ENCODE results near the gene TMCC1.
"Not testable (repeated sequence)": the region's sequence is repeated elsewhere in the genome, so short reads cannot be mapped to it uniquely, and the experiment has no call there.

Gene TMCC1

DNA sequence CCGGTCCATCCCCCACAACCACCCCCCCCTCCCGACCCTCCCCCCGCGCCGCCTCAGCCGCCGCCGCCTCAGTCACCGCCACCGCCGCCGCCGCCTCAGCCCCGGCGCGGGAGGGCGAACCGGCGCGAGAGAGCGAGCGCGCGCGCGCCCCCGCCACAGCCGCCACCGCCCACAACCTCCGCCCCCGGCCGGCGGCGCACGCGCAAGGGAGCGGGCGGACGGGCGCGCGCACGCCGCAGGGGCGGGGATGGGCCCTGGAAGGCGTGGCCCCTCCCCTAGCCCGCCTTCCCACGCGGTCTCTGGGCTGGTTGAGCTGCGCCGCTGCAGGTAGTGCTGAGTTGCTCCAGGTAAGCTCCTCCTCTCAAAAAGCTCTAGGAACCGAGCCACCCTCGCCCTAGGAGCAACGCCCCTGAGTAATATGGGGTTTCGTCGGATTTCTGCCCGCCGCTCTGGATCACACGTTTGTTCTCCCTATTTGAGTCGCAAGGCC is at the start of gene TMCC1:
Gene TMCC1 (minus strand): TSS at position 131 of the 490 bp plus-strand sequence.
- DNase-seq (ENCODE audit: low read depth in 2 of 3, low spot score in 1 of 3): peak; percentile 68 to 83 (median 73)

DNA sequence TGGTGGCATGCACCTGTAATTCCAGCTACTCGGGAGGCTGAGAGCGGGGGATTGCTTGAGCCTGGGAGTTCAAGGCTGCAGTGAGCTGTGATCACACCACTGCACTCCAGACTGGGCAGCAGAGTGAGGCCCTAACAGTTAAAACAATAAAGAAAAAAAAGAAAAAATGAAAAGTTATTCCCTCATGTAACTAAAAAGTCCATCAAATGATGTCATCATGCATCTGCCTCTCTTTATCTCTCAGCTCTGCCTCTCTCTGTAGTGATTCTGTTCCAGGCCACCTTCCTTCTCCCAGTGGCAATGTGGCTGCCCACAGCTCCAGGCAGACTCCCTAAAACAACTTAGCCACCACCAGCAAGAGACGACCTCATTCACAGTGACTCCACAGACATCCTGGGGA is 49.5 kb upstream of the TMCC1 start:
- no peak for DNase-seq (ENCODE audit: low read depth in 2 of 3, low spot score in 1 of 3)

DNA sequence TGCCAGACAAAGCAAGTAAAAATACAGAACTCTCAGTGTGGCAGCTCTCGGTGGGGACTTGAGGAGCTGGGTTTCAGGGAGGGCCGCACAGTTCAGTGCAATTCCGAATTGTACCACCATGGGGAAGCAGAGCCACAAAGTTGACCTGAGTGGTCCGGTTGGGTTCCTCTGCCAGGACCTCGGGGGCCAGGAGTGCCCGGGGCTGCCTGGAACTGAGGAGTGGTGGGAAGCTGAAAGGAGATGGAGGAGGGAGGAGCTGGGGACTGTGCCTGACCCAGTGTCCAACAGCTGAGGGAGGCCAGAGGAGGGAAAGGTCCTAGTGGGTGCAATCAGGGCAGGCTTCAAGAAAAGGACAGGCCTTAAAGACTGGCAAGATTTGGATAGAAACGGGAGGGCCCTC is 48.8 kb upstream of the TMCC1 start:
- peak in 2 of 3 donors; percentile 23 to 35 for DNase-seq (ENCODE audit: low read depth in 2 of 3, low spot score in 1 of 3)

DNA sequence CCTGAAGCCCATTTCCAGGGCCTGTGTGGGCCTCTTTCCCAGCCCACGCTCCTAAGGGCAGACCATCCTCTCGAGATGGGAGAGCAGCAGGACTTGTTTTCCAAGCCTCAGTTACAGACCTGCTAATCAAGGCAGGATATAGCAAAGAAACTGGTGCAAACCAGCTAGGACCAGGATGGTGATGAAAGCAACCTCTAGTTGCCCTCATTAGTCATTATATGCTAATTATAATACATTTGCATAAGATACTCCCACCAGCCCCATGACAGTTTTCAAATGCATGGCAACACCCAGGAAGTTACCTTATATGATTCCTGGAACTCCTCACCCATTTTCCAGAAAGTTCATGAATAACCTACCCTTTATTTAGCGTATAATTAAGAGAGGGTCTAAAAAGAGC is 46.6 kb upstream of the TMCC1 start:
- DNase-seq (ENCODE audit: low read depth in 2 of 3, low spot score in 1 of 3): no peak

DNA sequence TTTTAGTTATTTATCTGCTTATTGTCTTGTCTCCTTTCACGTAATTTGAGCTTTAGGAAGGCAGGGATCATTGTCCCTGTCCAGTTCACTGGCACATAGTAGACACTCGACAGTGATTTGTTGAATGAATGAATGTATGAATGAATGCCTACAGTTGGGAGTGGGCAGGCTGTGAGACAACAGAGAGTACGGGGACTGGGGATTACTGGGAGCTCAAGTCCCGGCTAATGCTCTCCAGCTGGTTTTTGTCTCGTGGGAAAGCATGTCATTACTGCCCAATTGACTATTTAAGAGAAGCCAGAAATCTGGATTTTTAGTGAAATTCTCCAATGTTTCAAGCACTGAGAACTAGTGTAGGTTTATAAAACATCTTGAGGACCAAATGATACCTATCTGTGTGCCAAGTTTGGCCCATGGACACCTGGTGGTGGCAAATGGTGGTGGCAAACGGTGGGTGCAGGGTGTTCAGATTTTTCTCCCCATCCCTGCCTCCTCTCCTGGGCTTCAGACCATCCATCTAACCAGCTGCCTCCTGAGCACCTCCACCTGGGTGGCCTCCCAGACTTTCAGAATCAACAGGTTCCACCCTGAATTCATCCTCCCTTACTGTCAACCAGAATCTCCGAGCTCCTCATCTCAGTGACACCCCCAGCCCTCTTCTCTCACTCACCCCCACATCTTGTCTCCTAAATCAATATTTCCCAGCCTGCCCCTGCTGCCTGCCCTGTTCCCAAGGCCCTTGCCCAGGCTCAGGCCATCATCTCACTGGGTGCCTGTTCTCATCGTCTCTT is 44.8 kb upstream of the TMCC1 start:
- no peak for DNase-seq (ENCODE audit: low read depth in 2 of 3, low spot score in 1 of 3)

DNA sequence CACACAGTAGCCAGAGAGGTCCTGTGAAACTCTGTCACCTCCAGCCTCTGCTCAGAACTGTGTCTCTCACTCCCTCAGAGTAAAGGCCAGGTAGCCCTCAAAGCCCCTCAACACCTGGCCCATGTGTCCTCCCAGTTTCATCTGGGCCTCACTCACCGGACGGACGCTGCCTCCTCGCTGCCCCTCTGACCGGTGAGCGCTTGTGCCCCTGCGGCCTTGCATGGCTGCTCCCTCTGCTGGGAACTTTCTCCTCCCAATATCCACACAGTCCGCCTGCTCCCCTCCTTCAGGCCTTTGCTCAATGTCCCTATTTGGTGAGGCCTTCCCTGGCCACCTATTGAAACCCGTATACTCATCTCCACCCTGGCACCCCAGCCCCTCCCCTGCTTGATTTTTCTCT is 44.2 kb upstream of the TMCC1 start:
- DNase-seq (ENCODE audit: low read depth in 2 of 3, low spot score in 1 of 3): no peak

DNA sequence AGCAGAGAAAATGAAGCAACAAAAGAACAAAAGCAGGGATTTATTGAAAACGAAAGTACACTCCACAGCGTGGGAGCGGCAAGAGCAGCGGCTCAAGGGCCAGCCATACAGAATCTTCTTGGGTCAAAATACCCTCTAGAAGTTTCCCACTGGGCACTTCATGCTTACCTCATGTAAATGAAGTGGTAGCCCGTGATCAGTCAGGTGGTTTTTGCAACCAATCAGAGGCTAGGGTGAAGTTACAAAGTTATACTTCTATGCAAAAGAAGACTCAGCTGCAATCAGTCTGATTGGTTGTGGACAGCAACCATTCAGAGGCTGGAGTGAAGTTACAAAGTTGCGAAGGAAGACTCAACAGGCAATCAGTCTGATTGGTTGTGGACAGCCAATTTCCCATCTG is 43.2 kb upstream of the TMCC1 start:
- no peak for DNase-seq (ENCODE audit: low read depth in 2 of 3, low spot score in 1 of 3)

DNA sequence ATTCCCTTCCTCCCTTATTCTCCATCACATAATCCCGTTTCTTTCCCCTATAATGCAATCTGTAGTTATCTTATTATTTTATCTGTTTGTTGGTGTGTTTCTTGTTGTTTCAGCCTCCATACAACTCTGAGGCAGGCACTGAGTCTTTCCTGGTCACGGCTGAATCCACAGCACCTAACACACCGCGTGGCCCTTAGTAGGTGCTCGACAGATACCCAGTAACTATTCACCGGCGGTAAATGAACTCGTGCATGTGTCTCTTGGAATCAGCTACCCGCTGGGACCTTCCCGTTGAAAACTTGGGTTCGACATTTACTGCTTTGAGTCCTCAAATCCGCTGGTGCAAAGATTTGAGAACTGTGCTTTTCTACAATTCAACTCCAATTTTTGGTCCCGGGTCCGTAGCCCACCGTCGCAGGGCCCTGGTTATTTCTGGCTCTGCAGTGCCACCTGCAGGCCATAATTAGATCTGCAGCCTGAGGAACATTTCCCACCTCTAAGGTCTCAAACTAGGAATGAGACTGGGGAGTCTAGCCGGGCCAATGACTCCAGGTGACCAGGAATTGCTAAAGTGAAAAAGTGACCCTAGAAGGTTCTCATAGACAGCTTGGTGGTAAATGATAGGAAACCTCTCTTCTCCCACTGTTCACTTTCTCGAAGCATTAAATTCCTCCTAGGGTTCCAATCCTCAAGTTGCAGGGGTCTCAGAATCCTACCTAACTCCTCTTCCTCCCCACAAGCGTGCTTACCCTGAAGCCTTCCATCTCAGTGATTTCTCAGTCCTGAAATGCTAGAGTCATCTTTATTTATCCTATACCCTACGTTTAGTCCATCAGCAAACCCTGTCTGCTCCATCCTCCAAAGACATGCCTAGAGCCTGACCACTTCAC is 41.0 kb upstream of the TMCC1 start:
- DNase-seq (ENCODE audit: low read depth in 2 of 3, low spot score in 1 of 3): peak in 1 of 3 donors; percentile 2

DNA sequence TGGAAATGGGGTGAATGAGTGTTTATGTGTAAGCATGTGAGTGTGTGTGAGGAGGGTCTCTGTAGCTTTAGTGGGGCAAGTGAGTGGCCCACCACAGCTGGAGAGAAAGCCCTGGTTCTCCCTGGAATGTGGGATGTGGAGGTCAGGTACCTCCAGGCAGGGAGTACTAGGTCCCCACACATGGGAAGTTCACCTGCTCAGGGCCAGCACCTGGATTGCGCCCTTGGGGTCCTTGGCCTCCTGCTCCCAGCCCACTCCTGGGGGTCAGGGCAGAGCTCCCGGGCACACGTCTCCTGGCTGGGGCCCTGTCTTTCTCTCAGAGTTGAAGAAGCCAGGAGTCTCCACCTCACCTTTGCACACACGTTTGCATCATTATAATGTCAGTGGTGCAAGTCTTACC is 40.0 kb upstream of the TMCC1 start:
- DNase-seq (ENCODE audit: low read depth in 2 of 3, low spot score in 1 of 3): no peak

DNA sequence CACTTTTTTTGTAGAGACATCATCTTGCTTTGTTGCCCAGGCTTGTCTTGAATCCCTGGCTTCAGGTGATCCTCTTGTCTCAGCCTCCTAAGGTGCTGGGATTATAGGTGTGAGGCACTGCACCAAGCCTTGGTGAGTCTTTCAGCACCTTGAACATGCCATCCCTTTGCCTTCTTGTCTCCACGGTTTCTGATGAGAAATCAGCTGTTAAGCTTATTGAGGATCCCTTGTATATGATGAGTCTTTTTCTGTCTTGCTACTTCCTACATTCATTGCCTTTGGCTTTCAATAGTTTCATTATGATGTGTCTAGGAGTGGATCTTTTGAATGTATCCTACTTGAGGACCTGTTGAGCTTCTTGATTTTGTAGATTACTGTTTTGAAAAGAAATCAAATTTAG is 35.9 kb upstream of the TMCC1 start:
- no peak for DNase-seq (ENCODE audit: low read depth in 2 of 3, low spot score in 1 of 3)

DNA sequence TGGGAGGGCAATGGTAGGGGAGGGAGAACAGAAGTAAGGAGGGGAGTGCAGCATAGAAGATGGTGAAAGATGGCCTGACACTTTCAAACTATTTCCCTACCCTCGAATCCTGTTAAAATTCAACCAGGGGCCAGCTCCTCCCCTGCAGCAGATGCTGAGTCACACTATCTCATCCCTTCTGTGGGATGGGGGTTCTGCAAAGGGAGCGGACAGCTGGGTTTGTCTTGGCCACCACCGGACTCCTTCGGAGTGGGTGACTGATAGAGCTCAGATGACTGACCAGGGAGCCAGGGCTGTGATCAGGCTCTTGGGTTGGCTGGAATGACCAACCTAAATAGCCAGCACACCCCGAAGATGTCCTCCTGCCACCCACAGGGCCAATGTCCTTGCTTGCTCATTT is 33.6 kb upstream of the TMCC1 start:
- DNase-seq (ENCODE audit: low read depth in 2 of 3, low spot score in 1 of 3): no peak

DNA sequence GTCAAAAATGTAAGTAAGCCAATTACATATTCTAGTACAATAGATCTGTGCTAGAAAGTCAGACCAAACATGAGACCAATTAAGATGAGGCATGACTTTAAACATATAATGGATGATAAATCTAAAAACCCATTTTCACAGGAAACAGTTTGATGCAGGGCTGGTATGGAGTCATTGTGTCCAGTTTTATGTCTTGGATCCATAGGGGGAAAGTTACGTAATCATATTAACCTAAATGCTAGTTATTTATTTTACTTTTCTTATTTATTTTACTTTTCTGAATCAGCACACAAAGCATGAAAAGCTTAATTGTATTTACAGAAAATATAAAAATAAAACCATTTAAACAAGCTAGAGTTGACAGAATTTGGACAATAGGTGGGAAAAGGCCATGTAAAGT is 26.3 kb upstream of the TMCC1 start:
- no peak for DNase-seq (ENCODE audit: low read depth in 2 of 3, low spot score in 1 of 3)

DNA sequence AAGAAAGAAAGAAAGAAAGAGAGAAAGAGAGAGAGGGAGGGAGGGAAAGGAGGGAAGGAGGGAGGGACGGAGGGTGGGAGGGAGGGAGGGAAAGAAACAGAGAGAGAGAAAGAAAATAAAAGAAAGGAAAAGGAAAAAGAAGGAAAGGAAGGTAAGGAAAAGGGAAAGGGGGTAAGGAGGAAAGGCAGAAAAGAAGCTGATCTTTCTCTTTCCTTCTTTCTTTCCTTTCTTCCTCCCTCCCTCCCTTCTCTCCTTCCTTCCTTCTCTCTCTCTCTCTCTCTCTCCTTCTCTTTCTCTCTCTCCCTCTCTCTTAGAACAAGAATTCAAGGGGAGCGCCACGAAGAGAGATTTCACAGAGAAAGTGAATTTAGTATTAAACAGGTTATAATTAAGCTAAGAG is 25.8 kb upstream of the TMCC1 start:
- DNase-seq (ENCODE audit: low read depth in 2 of 3, low spot score in 1 of 3): no peak

DNA sequence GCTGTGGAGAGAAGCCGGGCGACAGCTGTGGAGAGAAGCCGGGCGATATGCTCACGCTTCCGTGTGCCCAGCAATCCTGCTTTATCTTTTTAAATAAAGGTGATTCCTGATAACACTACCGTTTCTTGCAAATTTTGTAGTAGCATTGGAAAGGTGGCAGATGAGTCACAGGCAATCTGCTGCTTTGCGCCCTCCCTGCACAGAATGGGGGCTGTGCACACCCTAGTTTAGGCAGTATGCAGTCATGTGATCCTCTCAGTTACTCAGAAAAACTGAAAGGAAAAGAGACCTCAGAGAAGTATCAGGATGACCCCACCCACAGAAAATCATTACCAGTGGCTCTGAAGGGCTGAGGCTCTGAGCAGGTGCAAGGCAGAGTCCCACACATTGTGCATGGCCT is 24.9 kb upstream of the TMCC1 start:
- no peak for DNase-seq (ENCODE audit: low read depth in 2 of 3, low spot score in 1 of 3)

DNA sequence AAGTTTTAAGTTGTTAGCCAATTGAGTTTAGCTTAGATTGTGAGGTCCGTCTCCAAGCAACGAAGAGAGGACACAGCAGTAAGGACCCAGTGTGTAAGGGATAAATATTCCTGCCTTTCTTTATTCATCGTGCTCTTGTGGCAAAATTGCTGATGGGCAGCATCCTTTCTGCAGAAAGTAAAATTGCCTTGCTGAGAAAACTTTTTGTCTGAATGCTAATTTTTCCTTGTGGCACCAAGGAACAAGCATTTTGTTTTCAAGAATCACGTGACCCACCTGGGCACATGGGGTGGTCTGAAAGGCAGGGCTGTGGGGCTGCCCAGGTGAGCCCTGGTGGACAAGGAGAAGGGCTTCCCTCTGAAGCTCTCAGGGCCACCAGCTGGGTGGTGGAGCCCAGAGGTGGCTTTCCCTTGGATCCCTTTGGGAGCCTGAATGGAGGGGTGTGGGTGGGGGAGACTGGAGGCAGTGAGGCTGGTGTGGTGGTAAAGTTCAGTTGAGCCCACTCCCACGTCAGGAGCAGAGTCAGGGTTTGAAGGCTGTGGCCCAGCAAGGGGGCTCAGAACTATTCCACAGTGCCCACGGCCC is 24.0 kb upstream of the TMCC1 start:
- no peak for DNase-seq (ENCODE audit: low read depth in 2 of 3, low spot score in 1 of 3)

DNA sequence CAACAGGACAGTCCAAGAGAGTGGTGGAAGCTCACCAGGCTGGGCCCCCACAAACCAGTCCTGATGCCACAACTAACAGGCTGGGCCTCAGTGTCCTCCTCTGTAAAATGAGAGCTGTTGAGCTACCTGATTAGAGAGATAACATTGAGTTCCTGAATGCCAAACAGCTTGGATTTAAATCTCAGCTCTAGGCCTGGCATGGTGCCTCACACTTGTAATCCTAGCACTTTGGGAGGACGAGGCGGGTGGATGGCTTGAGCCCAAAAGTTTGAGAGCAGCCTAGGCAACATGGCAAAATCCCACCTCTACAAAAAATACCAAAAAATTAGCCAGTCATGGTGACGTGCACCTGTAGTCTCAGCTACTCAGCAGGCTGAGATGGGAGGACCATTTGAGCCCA is 20.1 kb upstream of the TMCC1 start:
- DNase-seq (ENCODE audit: low read depth in 2 of 3, low spot score in 1 of 3): no peak

DNA sequence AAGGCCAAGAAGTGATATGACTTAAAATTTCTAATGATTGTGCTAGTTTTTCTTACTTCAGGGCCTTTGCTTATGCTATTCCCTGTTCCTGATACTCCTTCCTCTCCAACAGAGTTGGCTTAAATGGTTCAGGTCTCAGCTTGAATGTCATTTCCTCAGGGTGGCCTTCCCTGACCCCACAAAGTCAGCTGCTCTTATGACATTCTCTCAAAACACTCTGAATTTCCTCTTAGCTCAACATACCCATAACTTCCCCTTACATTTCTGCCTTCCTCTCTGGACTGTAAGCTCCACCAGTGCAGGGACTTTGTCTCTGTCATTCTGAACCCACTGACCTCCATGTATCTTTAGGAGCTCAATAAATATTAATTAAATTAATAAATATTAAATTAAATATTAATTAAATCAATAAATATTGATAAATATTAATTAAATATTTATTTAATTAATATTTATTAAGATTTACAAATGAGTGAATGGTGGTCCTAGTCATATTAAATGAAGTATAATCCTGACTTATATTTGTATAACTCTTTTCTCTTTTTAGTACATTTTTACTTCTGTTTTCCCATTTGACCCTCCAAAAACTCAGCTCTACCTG is 17.9 kb upstream of the TMCC1 start:
- DNase-seq (ENCODE audit: low read depth in 2 of 3, low spot score in 1 of 3): no peak

DNA sequence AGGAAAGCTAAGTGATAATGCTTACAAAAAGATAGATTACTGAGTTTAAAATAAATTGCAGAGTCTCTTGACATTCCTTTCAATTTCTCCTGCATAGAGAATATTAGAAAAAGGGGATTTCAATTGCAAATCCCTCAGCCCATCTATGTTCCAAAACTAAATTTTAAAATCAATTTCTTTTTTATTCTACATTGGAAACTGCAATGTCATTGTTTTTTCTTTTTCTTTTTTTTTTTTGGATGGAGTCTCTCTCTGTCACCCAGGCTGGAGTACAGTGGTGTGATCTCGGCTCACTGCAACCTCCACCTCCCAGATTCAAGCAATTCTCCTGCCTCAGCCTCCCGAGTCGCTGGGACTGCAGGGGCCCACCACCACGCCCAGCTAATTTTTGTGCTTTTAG is 15.7 kb upstream of the TMCC1 start:
- DNase-seq (ENCODE audit: low read depth in 2 of 3, low spot score in 1 of 3): not testable (repeated sequence)

DNA sequence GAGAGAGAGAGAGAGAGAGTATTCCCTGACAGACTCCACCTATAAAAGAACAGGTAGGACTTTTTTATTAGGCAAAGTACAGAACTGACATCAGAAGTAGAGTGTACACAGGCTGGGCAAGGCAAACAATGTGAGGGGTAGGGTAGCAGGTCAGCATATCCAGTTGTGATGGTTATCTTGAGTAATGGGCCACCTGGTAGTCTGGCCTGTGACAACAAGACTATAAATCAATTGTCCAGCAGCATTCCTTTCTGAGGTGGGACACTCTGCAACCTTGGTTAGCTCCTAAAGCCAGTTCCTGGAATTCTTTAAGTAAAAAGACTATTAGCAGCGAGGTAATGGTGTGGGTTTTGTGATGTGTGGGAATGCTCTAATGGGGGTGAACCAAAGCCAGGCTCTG is 14.9 kb upstream of the TMCC1 start:
- no peak for DNase-seq (ENCODE audit: low read depth in 2 of 3, low spot score in 1 of 3)

DNA sequence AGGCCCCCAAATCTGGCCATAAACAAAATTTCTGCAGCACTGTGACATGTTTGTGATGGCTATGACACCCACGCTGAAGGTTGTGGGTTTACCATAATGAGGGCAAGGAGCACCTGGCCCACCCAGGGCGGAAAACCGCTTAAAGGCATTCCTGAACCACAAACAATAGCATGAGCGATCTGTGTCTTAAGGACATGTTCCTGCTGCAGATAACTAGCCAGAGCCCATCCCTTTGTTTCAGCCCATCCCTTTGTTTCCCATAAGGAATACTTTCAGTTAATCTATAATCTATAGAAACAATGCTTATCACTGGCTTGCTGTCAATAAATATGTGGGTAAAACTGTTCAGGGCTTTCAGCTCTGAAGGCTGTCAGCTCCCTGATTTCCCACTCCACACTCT is 7.8 kb upstream of the TMCC1 start:
- DNase-seq (ENCODE audit: low read depth in 2 of 3, low spot score in 1 of 3): not testable (repeated sequence)

DNA sequence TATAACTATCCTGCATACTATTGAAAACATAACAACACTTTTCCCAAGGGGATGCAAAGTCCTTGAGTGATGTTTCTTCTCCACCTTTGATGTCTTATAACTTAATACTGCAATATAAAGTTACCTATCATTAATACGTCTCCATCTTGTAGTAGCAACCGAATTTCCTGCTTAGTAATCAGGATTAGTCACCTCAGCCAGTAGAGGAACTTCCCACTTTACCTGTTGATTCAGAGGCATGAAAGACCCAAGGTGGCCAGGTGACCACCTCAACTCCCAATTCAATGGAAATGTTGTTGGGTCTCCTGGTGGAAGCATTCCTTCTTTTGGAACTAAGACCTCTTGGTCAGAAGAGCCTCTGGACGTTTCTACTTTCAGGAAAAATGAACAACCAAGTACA is 3.5 kb upstream of the TMCC1 start:
- DNase-seq (ENCODE audit: low read depth in 2 of 3, low spot score in 1 of 3): no peak
